ENCODE measurements around the gene SLC6A13.

SLC6A13 gene

DNA sequence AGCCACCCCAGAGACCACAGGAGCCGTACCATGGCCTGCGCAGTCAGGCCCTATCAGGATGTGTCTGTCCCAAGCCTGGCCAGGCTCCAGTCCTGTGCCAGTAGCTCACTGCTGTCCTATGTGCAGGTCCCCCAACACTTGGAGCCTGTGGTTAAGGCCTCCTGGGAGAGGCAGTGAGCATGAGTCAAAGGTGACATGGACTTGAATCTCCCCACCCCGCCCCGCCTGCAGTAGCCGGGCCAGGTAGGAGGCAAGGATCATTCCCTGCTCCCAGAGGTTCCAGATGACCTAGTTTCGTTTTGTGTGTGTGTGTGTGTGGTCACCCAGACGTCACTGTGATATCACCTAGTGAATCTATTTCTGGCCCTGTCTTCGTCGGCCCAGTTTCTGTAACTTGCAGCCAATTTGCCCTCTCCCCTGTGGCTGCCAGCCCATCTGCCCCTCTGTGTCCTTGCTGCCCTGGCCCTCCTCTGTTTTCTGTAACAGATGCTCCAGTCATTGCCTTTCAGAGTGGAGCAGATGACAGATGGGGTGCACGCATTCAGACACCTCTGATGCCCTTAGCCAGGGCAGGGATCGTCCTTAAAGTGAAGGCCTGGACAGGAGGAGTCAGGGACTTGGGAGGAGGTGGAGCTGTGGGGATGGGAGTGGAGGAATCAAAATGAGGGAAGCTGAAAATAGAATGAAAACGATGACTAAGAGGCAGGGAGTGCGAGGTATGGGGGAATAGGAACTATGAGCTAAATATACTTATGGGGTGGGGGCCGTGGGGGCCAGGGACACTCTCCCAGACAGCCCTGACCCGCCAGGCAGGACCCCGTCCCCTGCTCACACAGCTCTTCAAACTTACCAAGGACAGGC is 86.1 kb downstream of the SLC6A13 start:
- no peak for DNase-seq

DNA sequence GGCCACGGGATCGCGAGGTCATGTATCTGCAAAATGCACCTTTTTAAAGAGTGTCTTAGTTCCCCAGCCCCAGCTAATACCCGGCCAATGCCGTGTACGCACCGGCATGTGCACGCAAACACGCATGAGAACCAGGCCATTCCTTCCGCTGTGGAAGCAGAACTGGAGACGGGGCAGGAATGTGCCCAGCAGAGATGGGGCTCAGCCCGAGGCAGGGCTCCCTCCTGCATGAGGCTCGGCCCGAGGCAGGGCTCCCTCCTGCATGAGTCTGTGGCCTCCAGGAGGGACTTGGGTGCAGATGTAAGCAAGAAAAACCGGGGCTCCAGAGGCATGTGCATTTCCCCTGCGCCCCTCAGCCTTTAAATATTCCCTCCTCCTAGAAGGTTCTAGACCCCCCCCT is 86.9 kb downstream of the SLC6A13 start:
- DNase-seq = no peak

DNA sequence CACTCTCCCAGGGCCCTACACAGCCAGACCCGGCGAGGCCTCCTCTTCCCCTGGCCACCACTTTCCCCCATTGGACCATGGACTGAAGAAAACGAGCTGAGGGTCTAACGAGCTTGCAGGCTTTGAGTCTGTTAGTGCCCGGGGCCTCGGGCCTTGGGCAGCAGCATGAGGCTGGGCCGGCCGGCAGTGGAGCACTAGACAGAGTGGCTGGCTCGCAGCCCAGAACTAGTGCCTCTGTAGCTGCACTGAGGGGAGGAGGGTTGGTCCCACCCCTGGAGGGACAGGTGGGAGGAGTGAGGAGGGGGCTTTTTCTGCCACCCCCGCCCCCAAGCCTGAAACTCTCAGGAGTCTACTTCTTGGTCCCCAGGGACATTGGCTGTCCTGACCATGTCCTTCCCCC is 87.4 kb downstream of the SLC6A13 start:
- no peak for DNase-seq

DNA sequence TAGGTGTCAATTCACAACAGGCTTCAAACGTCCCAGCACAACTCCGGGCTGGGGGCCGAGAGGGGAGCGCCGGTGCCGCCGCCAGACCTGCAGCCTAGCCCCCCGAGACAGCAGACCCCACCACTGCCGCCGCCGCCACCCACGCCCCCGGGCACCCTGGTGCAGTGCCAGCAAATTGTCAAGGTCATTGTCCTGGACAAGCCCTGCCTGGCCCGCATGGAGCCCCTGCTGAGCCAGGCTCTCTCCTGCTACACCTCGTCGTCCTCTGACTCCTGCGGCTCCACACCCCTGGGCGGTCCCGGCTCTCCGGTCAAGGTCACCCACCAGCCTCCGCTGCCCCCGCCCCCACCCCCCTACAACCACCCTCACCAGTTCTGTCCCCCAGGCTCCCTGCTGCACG is 88.0 kb downstream of the SLC6A13 start:
- no peak for DNase-seq

DNA sequence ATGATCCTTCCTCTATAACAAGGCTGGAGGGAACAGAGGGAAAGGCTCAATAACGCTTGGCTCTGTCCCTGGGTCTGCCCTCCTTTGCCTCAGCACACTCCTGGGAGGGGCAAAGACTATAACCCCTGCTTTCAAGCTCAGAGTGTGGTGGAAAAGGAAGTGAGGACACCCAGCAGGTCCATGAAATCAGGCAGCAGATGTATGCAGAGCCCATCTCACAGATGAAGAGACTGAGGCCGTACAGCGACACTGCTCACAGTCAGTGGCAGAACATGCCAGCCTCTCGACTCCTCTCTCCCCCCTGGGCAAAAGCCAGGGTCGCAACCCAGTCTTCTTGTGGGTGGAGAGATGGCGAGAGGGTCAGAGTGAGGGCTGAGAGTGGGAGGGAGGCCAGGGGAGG is 88.5 kb downstream of the SLC6A13 start:
- no peak for DNase-seq

DNA sequence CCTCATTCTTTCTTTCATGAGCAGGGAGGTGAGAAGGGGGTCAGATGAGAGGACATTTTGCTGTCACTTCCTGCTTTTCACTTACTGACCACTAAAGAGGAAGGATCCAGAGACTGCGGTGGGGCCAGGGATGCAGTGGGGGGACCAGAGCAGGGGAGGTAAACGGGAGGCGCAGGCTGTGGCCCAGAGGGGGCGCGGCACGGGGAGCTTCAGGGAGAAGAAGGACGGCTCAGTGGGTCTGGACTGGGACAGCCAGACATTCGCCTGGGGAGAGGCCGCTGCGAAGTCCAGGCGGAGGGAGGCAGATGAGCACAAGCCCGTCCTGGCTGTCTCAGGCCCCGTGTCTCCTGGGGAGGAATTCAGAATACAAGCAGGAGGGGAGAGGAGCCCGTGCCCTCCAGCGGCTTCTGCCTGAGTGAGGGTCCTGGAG is 89.9 kb downstream of the SLC6A13 start:
- DNase-seq = no peak

DNA sequence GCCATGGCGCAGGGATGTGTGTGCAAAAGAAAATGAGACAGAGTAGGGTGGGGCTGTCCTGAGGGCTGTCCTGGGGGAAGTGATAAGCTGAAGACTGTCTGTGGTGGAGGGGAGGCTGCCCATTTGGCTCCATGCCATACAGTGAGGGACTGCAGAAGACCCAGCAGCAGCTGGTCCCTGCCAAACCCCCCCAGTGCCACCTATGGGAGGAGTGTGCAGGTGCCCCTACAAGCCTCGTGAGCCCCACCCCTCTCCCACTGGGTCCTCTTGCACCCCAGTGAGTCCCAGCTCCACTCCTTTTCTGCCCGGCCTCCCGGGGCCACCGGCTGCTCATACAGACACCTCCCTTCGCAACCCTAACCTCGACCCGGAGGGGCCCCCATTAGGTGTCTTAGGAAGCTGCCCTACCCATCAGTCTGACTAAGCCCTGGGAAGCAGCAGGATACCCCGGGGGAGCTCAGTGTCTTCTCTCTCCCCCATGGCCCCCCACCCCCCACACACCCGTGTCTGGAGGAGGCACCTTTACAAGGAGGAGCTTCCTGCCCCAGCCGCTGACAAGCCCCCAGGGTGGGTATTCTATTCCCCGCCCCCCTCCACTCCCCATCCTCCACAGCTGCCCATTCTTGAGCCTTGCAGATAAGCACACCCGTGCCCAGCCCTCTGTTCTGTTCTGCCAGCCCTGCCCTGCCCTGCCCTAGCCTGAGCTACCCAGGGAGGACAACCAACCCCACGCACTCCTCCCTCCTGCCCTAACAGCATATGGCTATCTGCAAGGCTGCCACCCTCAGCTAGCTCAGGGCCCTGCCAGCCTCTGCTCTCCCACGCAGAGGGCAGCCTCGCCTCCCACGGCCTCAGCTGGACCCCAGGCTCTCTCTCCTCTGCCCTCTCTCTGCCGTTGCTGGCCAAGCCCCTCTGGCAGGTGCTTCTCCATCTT is 90.6 kb downstream of the SLC6A13 start:
- peak; percentile 9 for DNase-seq

DNA sequence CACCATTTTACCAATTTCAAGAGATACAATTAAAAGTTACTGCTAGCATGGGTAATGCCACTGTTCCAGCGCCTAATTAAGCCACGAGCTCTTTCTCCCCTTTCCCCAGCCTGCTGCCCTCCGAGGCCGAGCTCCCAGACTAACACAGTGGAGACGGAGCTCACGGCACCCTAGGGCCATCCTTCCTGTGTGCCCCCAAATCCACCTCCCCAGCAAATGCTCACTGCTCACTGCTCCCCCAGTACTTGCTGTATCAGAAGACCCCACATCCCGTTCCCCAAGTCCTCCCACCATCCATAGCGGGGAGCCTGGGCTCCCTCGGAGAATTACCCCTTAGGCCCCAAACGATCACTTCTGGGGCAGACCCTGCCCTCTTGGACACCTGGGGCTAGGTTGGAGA is 91.4 kb downstream of the SLC6A13 start:
- no peak for DNase-seq

Data from NCI-H1436 (cell line).